Activated CD8-positive, alpha-beta memory T cell treated with anti-CD3 and anti-CD28 coated beads for 48 hours (primary cell): Measurements from ENCODE around the gene AATK.

Experiments used
- DNase-seq, 3 experiments: peaks; one replicate each; pipeline ENCODE4 v3.0.0-alpha.2; 2020; ENCODE audit warnings: low read depth in 2 of 3, low spot score in 2 of 3

AATK gene

GRCh38 chr17:81183316-81183715 lies 17.3 kb upstream of the AATK start:
- no peak for DNase-seq

GRCh38 chr17:81182596-81182995 lies 16.6 kb upstream of the AATK start:
- DNase-seq, result no peak

- DNase-seq, result no peak
These were observed 15.8 kb upstream of the AATK start for GRCh38 chr17:81181811-81182185.

GRCh38 chr17:81180836-81181810 lies 15.1 kb upstream of the AATK start:
- DNase-seq, result no peak

- DNase-seq, result no peak
These were observed 13.8 kb upstream of the AATK start for GRCh38 chr17:81179861-81180260.

- DNase-seq, result no peak
These were observed 13.2 kb upstream of the AATK start for GRCh38 chr17:81179220-81179619.

GRCh38 chr17:81178136-81179091 lies 12.4 kb upstream of the AATK start:
- DNase-seq, result no peak

- no peak for DNase-seq
These were observed 10.6 kb upstream of the AATK start for GRCh38 chr17:81176666-81177065.

GRCh38 chr17:81173762-81174155 lies 7.7 kb upstream of the AATK start:
- no peak for DNase-seq

GRCh38 chr17:81173052-81173761 lies 7.2 kb upstream of the AATK start:
- no peak for DNase-seq

- no peak for DNase-seq
These were observed 5.9 kb upstream of the AATK start for GRCh38 chr17:81171941-81172340.

- no peak for DNase-seq
These were observed 4.9 kb upstream of the AATK start for GRCh38 chr17:81170727-81171494.

GRCh38 chr17:81169870-81170309 lies 3.9 kb upstream of the AATK start:
- no peak for DNase-seq

- no peak for DNase-seq
These were observed 1.6 kb upstream of the AATK start for GRCh38 chr17:81167638-81168037.

GRCh38 chr17:81167194-81167524 lies 1.1 kb upstream of the AATK start:
- DNase-seq, result no peak

GRCh38 chr17:81165246-81166032 lies 582 bp downstream of the AATK start, which contains the start of gene PVALEF:
Gene PVALEF, plus strand, starts transcription at chr17:81165507. Its CDS starts 15,720 bp downstream, at chr17:81181227.
- DNase-seq, result no peak

GRCh38 chr17:81164371-81165245 lies 1.4 kb downstream of the AATK start:
- DNase-seq, result no peak

GRCh38 chr17:81163703-81164370 lies 2.2 kb downstream of the AATK start:
- DNase-seq, result no peak
